Middle frontal gyrus (tissue), 1 donor: ENCODE results near the gene PMP22.

Experiments used
- DNase-seq: peaks from one replicate; pipeline ENCODE4 v3.0.0-alpha.2; 2015; ENCODE audit warnings: low spot score; ENCODE audit errors: extremely low spot score

The PMP22 gene

GRCh38 chr17:15274017-15274416 is 8.9 kb upstream of the PMP22 start:
- no peak for DNase-seq

DNA sequence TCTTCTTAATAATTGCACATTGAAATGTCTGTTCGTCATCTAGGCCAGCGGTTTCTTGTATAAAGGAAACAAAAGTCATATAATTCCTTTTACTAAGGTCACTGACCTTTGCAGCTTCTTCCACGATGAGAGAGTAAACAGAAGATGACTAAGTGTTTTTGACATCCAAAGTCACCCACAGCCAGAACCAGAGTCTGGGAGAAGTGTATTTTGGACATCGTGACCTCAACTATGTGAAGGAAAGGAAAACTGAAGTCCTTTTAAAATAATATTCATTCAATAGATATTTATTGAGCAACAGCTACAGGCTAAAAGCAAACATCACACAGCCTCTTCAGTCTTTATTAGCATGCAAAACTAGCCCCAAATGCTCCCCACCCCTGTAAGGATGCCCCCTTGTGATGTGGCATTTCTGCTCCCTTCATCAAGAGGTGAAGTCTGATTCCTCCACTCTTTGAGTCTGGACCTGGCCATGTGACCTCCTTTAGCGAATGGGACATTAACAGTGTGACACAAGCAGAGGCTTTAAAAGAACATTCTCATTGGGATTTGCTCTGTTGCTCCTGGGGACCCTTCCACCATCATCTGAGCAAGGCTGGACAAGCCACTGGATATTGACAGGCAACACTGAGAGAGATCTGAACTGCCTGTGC is 8.1 kb upstream of the PMP22 start:
- no peak for DNase-seq

DNA sequence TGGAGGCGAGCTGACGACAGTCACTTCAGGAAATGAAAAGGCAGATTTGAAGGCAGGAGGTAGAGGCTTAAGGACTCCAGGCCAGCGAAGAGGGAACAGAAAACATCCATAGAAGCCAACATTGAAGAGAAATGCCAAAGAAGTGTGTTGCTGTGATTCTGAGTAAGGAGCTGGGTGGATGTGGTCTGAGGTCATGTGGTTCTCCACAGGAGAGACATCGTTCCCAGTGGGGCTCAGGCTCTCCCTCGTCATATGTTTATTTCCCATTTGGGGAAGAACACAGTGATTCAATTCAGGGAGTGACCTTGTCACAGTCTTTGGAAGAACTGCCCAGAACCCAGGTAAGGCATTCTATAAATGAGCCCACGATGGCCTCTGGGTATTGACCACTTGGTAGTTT is 6.6 kb upstream of the PMP22 start:
- no peak for DNase-seq

- no peak for DNase-seq
Measured at GRCh38 chr17:15270628-15271381, 5.7 kb upstream of the PMP22 start.

- DNase-seq: no peak
Measured at GRCh38 chr17:15269780-15270089, 4.6 kb upstream of the PMP22 start.

GRCh38 chr17:15269087-15269779 is 4.1 kb upstream of the PMP22 start:
- DNase-seq: no peak

- DNase-seq: no peak
Measured at GRCh38 chr17:15268461-15268860, 3.3 kb upstream of the PMP22 start.

- DNase-seq: no peak
Measured at GRCh38 chr17:15267996-15268395, 2.9 kb upstream of the PMP22 start.

DNA sequence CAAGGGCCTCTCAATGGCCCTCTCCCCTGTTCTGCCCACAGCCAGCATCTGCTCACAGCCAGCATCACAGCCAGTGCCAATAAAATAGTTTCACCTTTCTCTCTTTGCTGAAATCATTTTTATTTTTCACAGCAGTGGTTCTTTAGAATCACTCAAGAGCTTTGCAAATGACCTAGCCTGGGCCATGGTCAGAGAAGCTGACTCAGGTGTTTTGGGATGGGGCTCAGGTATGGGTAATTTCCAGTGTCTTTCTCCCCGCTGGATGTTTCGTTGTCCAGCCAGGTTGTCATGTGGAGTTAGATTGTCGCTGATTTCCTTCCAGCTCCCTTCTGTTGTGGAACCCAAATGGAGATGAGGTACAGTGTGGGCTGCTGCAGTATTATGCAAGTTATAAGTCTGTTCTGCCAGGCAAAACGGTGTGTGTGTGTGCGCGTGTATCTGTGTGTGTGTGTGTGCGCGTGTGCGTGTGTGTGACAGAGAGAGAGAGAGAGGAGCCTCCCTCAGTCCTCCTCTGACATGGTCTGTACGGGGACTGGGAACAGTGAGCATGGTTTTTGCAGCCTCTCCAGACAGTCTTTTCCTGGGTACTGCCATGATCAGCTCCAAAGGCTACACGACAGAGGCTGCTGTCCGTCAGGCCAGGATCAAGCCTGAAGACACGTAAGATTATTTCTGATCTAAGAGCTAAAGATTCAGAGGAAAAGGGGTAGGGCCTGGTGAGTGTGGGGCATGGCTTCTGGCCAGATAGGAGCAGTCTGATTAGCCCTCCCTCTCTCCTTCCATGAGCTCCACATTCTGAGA is 1.4 kb upstream of the PMP22 start:
- DNase-seq: no peak

DNA sequence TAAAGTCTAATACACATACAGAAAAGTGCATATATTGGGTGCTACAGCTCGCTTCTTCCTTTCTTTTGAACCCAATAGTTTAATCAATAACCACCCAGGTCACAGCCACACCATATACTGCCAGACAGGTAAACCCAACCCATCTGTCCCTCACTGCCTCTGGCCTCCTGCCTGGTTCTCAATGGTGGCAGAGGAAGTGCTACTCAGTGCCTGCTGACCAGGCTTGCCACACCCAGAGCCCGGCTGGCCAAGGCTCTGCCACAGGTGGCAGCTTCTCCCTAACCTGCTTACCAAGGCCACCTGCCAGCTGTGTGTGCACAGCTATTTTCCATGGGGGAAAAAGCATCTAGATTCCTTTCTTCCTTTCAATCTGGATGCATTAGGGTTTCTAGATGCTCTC is 584 bp downstream of the PMP22 start:
- DNase-seq: no peak

- no peak for DNase-seq
Measured at GRCh38 chr17:15263680-15264079, 1.4 kb downstream of the PMP22 start.

DNA sequence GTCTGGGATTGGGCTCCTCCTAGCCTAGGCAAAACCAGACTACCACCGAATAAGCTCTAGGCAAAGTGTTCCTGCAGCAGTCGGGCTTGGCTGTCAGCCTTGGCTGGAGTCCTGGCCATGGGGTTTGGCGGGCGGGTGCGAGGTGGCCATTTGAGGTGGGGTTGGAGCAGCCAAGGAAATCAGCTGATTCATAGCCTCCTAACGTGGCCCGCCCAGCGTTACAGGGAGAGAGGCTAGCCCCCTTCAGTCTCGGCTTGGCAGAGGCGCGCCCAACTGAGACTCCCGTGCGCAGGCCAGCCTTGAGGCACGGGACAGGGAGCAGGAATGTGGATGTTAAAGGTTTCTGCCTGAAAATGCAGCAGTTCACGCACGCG is 1.9 kb downstream of the PMP22 start:
- DNase-seq: no peak

GRCh38 chr17:15262291-15263205 is 2.6 kb downstream of the PMP22 start:
- no peak for DNase-seq

DNA sequence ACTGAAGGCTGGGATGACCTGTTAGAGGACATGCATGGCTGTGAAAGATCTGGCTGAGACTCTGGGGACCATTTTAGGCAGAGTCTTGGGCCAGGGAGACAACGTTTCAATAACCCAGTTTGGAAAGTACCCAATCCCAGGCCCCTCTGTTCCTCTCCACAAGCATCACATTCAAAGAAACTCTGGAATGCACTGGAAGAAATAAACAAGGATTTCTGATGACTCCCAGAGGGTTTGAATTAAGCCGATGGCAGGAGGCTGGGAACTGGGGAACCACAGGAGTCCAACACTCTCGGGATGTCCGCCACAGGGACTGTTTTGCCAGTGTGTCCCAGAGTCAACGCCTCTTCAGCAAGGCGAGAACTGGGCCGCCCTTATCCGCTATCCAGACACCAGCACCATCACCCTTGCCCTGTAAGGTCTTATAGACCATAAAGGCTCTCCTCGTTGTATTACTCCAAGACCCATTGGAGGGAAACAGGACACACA is 3.3 kb downstream of the PMP22 start:
- no peak for DNase-seq

GRCh38 chr17:15261258-15261801 is 3.8 kb downstream of the PMP22 start:
- no peak for DNase-seq

GRCh38 chr17:15260376-15261257 is 4.5 kb downstream of the PMP22 start:
- DNase-seq: peak; percentile 80

- no peak for DNase-seq
Measured at GRCh38 chr17:15257796-15258512, 7.2 kb downstream of the PMP22 start.

GRCh38 chr17:15257258-15257788 is 7.8 kb downstream of the PMP22 start:
- peak; percentile 88 for DNase-seq
